Tibial nerve (tissue), 3 donors: ENCODE data around the gene SYT8.
"Not testable (repeated sequence)": the region's sequence is repeated elsewhere in the genome, so short reads cannot be mapped to it uniquely, and the experiment has no call there.

Experiments
- CTCF ChIP-seq, 5 experiments: fragments of 200-600 bp in 3 of 5; fragments of 450-650 bp in 2 of 5; sonication (generic) in 3 of 5; IDR thresholded peaks; one replicate each; pipeline ENCODE4 v1.5.1; 2016 to 2019; ENCODE audit warnings: antibody characterized with exemption in 5 of 5, mild to moderate bottlenecking in 3 of 5, moderate library complexity in 2 of 5
- POLR2A ChIP-seq, 2 donors: fragments of 450-650 bp; IDR thresholded peaks; one replicate each; pipeline ENCODE4 v1.6.1; 2017; ENCODE audit warnings: antibody characterized with exemption in 2 of 2, mild to moderate bottlenecking in 2 of 2, moderate library complexity in 2 of 2

DNA sequence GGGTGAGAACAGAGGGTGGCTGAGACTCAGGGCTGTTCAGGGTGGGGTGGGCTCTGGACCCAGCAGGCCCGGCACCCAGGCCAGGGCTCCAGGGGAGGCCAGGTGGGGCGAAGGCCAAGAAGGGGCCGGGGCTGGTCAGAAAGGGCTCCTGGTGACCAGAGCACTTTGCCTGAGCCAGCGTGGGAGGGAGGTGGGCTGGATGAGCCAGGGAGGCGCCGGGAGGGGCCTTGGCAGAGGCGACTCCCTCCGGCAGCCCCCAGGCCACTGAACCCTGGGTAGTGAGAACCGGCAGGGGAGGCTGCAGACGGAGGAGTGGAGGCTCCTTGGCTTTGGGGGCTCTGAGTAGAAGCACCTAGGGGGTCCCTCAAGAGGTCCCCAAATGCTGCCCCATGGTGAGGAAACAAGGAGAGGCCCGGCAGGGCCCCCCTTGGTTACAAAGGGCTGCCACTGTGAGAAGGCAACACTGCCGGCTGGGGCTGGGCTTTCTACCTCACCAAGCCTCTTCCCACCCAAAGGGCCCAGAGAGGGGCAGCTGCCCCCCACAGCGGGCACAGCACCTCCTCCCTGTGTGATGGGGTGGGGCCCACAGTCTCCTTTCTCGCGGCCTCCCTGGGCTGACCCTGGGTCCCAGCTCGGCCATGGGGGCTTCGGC is 39.8 kb downstream of the SYT8 start:
- TF ChIP-seq CTCF, POLR2A (IDR thresholded peaks at IDR 0.05): not testable (repeated sequence)
